Stomach (tissue), 4 donors: ENCODE results near the gene MYO18B.

Source experiments
- EP300 ChIP-seq: sonication (generic); formaldehyde crosslinking; IDR thresholded peaks from one replicate; pipeline ENCODE4 v1.6.1; 2017; ENCODE audit warnings: antibody characterized with exemption
- POLR2AphosphoS5 ChIP-seq, 3 donors: sonication (generic); formaldehyde crosslinking; IDR thresholded peaks; one replicate each; pipeline ENCODE4 v1.6.1; 2016; ENCODE audit warnings: antibody characterized with exemption in 3 of 3
- TF ChIP-seq, protein P1 (sequence below), 7 experiments: fragments of 450-650 bp in 4 of 7; fragments of 200-600 bp in 3 of 7; sonication (generic) in 3 of 7; IDR thresholded peaks; one replicate each; pipeline ENCODE4 v1.5.1; 2016 to 2019; ENCODE audit warnings: antibody characterized with exemption in 7 of 7, control low read depth in 2 of 7, mild to moderate bottlenecking in 1 of 7

DNA sequence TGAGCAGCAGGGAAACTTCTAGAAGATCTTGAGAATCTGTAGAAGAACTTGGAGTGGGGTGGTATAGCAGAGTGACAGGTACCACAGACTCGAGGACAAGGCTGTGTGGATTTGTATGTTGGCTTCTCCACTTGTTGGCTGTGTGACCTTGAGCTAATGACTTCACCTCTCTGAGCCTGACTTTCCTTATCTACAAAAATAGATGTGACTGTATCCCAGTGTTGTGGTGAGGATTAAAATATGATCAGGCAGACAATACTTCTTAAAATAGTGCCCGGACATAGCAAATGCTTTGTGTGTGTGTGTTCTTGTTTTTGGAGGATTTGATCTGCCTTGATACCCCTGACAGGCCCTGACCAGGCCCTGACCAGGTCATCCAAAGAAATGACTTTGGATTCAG, 40.8 kb downstream of the MYO18B start:
- TF ChIP-seq, protein P1, sequence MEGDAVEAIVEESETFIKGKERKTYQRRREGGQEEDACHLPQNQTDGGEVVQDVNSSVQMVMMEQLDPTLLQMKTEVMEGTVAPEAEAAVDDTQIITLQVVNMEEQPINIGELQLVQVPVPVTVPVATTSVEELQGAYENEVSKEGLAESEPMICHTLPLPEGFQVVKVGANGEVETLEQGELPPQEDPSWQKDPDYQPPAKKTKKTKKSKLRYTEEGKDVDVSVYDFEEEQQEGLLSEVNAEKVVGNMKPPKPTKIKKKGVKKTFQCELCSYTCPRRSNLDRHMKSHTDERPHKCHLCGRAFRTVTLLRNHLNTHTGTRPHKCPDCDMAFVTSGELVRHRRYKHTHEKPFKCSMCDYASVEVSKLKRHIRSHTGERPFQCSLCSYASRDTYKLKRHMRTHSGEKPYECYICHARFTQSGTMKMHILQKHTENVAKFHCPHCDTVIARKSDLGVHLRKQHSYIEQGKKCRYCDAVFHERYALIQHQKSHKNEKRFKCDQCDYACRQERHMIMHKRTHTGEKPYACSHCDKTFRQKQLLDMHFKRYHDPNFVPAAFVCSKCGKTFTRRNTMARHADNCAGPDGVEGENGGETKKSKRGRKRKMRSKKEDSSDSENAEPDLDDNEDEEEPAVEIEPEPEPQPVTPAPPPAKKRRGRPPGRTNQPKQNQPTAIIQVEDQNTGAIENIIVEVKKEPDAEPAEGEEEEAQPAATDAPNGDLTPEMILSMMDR (IDR thresholded peaks at IDR 0.05), result no peak
- no peak for TF ChIP-seq POLR2AphosphoS5 (IDR thresholded peaks at IDR 0.05)
- TF ChIP-seq EP300, result no peak
